Gastrocnemius medialis (tissue), 4 donors: ENCODE measurements around the gene DBH. TPM values are rescaled to one million over a fixed set of nuclear protein-coding genes. Genes with fewer than 3 reads are reported as not detected.
A peak's percentile ranks its signal among the peaks of the same experiment; 100 is the strongest.

Experiments used
- ATAC-seq, 2 donors: fragments of 150-250 bp; one replicate each; pipeline ENCODE4 v1.9.1; 2016
- DNase-seq, 2 donors: peaks; one replicate each; pipeline ENCODE4 v3.0.0-alpha.2; 2019
- H3K27ac ChIP-seq, 4 donors: fragments of 200-600 bp; sonication (generic); 1 replicate in 1 of 4; 2 replicates in 3 of 4; pipeline ENCODE4 v1.5.1; 2016 to 2018; ENCODE audit warnings: mild to moderate bottlenecking in 2 of 4, moderate library complexity in 1 of 4
- H3K27me3 ChIP-seq, 3 donors: fragments of 200-600 bp; sonication (generic) in 2 of 3; 1 replicate in 1 of 3; 2 replicates in 2 of 3; pipeline versions ENCODE4 v1.5.1 to v1.6.0; 2016 to 2019; ENCODE audit warnings: mild to moderate bottlenecking in 1 of 3, moderate library complexity in 1 of 3
- H3K36me3 ChIP-seq, 2 donors: fragments of 200-600 bp; sonication (generic) in 1 of 2; one replicate each; pipeline ENCODE4 v1.5.1; 2017 to 2018
- H3K4me1 ChIP-seq, 2 donors: fragments of 200-600 bp; sonication (generic) in 1 of 2; one replicate each; pipeline ENCODE4 v1.5.1; 2016 to 2017; ENCODE audit warnings: mild to moderate bottlenecking in 2 of 2
- H3K4me3 ChIP-seq, 4 donors: fragments of 200-600 bp; sonication (generic) in 3 of 4; 1 replicate in 1 of 4; 2 replicates in 3 of 4; pipeline ENCODE4 v1.5.1; 2016 to 2019; ENCODE audit warnings: mild to moderate bottlenecking in 2 of 4
- H3K9me3 ChIP-seq, 3 donors: fragments of 200-600 bp; sonication (generic) in 2 of 3; 1 replicate in 1 of 3; 2 replicates in 2 of 3; pipeline ENCODE4 v1.5.1; 2016 to 2019
- POLR2A ChIP-seq, 2 donors: fragments of 450-650 bp; IDR thresholded peaks; one replicate each; pipeline ENCODE4 v1.6.1; 2017; ENCODE audit warnings: antibody characterized with exemption in 2 of 2, mild to moderate bottlenecking in 2 of 2, moderate library complexity in 2 of 2
- in situ Hi-C, 4 donors: fragments of 200-750 bp; cut with MboI; loops; one replicate each; pipeline versions ENCODE4 v1.15.0 to v1.8.0; 2017; ENCODE audit warnings: low sequenced_read_pairs in 4 of 4
- intact Hi-C: fragments of 100-400 bp; cut with DNase I; formaldehyde crosslinking; loops from one replicate; pipeline ENCODE4 v1.15.1; 2023; ENCODE audit warnings: low total_unique reads
- total RNA-seq, 4 donors: library from RNA; depleted of rRNA; stranded (reverse); fragments of >200 nt; gene quantifications; one replicate each; pipeline versions ENCODE4 v1.1.0 to v1.2.3, GENCODE V29; 2016
- TF ChIP-seq, protein P1 (sequence below), 5 experiments: fragments of 450-650 bp in 3 of 5; fragments of 200-600 bp in 2 of 5; sonication (generic) in 2 of 5; IDR thresholded peaks in 4 of 5; conservative IDR thresholded peaks in 1 of 5; 1 replicate in 4 of 5; 2 replicates in 1 of 5; pipeline ENCODE4 v1.5.1; 2016 to 2019; ENCODE audit warnings: antibody characterized with exemption in 5 of 5, mild to moderate bottlenecking in 3 of 5, moderate library complexity in 3 of 5

Gene DBH
- total RNA-seq, 4 donors from 2014 or later = not detected

DNA sequence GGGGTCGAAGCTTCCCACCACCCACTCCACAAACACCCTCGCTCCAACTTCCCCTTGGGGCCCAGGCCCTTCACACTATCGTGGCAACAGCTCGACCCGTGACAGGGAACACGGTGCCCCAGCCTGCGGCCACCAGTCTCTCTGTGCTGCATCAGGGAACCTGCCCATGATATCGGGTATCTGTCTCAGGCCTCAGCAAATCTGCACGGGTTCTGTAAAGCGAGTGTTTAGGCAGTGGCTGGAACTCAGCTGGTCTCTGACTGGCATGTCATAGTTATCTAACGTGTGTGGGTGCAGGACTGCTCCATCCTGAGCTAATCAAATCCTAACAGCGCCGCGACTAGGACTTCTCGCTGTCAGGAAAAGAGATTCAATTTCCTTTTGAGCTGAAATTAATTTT lies 42.9 kb downstream of the DBH start:
- no peaks in the 10 kb centered on the region for H3K36me3 ChIP-seq
- DNase-seq = no peak
- no peaks in the 10 kb centered on the region for H3K27me3 ChIP-seq
- intact Hi-C loops = no loop called here
- no peaks in the 10 kb centered on the region for H3K9me3 ChIP-seq
- ATAC-seq = no peak
- H3K27ac ChIP-seq = peak overlapping the region in 1 of 4 donors; percentile 27
- TF ChIP-seq, protein P1, sequence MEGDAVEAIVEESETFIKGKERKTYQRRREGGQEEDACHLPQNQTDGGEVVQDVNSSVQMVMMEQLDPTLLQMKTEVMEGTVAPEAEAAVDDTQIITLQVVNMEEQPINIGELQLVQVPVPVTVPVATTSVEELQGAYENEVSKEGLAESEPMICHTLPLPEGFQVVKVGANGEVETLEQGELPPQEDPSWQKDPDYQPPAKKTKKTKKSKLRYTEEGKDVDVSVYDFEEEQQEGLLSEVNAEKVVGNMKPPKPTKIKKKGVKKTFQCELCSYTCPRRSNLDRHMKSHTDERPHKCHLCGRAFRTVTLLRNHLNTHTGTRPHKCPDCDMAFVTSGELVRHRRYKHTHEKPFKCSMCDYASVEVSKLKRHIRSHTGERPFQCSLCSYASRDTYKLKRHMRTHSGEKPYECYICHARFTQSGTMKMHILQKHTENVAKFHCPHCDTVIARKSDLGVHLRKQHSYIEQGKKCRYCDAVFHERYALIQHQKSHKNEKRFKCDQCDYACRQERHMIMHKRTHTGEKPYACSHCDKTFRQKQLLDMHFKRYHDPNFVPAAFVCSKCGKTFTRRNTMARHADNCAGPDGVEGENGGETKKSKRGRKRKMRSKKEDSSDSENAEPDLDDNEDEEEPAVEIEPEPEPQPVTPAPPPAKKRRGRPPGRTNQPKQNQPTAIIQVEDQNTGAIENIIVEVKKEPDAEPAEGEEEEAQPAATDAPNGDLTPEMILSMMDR (IDR thresholded peaks at IDR 0.05 in 4 of 5, conservative IDR thresholded peaks at IDR 0.05 in 1 of 5) = no peak
- TF ChIP-seq POLR2A (IDR thresholded peaks at IDR 0.05) = no peak
- peaks cover 4 to 6% of the 10 kb centered on the region in 2 donors for H3K4me1 ChIP-seq
- H3K4me3 ChIP-seq = peak overlapping the region in 1 of 4 donors; percentile 13
- in situ Hi-C loops = no loop called here

DNA sequence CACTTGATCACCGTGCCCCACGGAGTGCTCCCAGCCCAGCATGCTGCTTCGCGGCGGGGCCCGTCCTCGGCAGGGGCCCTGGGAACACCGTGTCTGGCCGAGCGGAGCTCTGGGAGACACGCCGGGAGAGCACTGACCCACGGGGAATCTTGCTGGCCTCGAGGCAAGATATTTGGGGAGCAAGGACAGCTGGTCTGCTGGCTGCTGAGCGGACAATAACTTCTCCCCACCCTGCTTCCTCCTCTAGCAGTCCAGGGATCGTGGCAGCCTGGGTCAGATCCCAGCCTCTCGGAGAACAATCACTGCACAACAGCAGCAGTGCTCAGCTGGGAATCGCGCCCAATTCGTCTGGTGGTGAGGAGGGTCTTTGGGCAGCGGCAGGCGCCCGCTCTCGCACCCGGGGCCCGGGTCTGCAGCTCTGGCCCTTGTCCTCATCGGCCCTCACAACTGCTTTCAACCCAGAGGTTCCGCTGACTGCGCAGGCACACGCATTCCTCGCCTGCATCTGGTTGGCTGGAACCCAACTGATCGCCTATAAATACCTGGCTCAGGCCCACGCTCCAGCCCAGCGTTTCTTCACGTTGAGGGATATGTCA lies 43.4 kb downstream of the DBH start:
- ATAC-seq (no peak), DNase-seq (no peak)
- intact Hi-C loops = no loop called here
- H3K4me1 ChIP-seq = peaks cover 4 to 6% of the 10 kb centered on the region in 2 donors
- H3K36me3 ChIP-seq = no peaks in the 10 kb centered on the region
- H3K4me3 ChIP-seq = peak overlapping the region in 1 of 4 donors; percentile 13
- H3K27ac ChIP-seq = peak overlapping the region in 1 of 4 donors; percentile 27
- no peaks in the 10 kb centered on the region for H3K27me3 ChIP-seq
- in situ Hi-C loops = no loop called here
- no peaks in the 10 kb centered on the region for H3K9me3 ChIP-seq
- TF ChIP-seq POLR2A (IDR thresholded peaks at IDR 0.05) = no peak
- TF ChIP-seq, protein P1 (IDR thresholded peaks at IDR 0.05 in 4 of 5, conservative IDR thresholded peaks at IDR 0.05 in 1 of 5) = no peak

DNA sequence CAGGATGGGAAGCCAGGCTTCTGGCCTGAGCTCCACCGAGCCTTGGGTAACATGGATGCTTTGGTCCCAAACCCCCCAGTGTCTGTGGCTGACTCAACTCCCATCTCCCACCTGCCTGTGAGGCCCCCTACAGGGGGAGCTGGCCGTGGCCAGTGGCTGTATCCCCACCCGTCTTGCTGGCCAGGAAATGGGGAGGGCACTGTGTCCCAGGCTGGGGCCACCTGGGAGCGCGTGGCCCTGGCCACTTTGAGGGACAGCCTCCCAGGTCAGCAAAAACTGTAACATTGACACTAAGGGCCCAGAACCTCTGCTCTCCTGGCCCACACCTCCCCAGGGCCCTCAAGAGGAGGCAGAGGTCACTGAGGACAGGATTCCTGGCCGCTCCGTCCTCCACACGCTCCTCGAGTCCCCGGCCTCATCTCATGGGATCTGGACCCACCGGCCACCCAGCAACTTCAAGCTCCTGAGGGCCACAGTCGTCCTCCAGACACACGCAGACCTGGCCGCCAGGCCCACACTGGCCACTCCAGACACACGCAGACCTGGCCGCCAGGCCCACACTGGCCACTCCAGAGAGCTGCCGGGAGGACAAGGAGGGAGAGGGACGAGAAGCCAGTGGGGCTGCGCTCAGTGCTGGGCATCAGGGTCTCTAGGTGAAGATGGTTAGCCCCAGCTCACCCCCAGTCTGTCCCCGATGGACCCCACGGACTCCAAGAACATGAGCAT lies 44.2 kb downstream of the DBH start:
- in situ Hi-C loops = no loop called here
- H3K27me3 ChIP-seq = no peaks in the 10 kb centered on the region
- DNase-seq = no peak
- H3K27ac ChIP-seq = no peak overlapping the region
- H3K4me3 ChIP-seq = no peak overlapping the region
- no peaks in the 10 kb centered on the region for H3K9me3 ChIP-seq
- ATAC-seq = no peak
- TF ChIP-seq, protein P1 (IDR thresholded peaks at IDR 0.05 in 4 of 5, conservative IDR thresholded peaks at IDR 0.05 in 1 of 5) = no peak
- TF ChIP-seq POLR2A (IDR thresholded peaks at IDR 0.05) = no peak
- intact Hi-C loops = no loop called here
- no peaks in the 10 kb centered on the region for H3K36me3 ChIP-seq
- H3K4me1 ChIP-seq = peaks cover 4 to 6% of the 10 kb centered on the region in 2 donors

DNA sequence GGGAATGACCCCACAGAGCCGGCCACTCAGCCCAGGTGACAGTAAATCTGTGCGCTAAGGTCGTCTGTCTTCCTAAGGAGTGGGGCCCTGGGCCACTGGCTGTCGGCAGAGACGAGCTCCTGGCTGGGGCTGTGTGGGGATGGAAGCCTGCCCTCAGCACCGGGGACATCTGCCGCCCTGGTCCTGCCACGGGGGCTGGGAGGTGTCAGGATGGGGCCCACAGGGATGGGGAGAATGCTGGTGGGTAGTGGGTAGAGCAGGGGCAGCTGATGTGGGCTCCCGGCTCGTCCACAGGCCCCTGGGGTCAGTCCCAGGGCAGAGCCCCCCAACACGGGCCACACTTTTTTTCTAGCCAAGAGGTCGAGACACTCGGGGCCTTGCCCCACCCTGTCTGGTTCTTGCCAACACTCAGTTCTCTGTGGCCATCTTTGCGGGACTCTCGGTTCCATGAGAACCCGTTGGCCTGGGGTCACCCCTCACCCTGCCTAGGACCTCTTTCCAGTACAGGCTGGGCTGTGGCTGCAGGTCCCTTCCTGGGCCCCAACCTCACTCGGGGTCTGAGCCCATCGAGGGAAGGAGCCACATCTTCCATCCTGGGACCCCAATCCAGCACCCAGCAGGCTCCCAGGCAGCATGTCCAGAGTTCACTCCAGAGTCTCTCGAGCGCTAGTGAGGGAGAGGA lies 45.0 kb downstream of the DBH start:
- Histone ChIP-seq H3K27ac (no peak overlapping the region), H3K9me3 (no peaks in the 10 kb centered on the region), H3K36me3 (no peaks in the 10 kb centered on the region), H3K27me3 (no peaks in the 10 kb centered on the region), H3K4me3 (no peak overlapping the region), H3K4me1 (peaks cover 4 to 6% of the 10 kb centered on the region in 2 donors)
- intact Hi-C loops (no loop called here), in situ Hi-C loops (no loop called here)
- ATAC-seq = no peak
- no peak for DNase-seq
- TF ChIP-seq, protein P1 (IDR thresholded peaks at IDR 0.05 in 4 of 5, conservative IDR thresholded peaks at IDR 0.05 in 1 of 5) = no peak
- TF ChIP-seq POLR2A (IDR thresholded peaks at IDR 0.05) = no peak
